ENCODE results near the gene BICDL2. TPM values are rescaled to one million over a fixed set of nuclear protein-coding genes. Genes with fewer than 3 reads are reported as not detected.

The BICDL2 gene
- total RNA-seq, 4 donors from 2014 or later, result 0.31 to 3.1 (median 0.31) TPM; not detected in 1

GRCh38 chr16:3012246-3012645 lies 24.5 kb downstream of the BICDL2 start:
- Histone ChIP-seq H3K9me3 (no peaks in the 10 kb centered on the region), H3K27me3 (peaks cover 93% of the 10 kb centered on the region), H3K27ac (no peak overlapping the region), H3K4me1 (no peaks in the 10 kb centered on the region), H3K4me3 (no peak overlapping the region), H3K36me3 (no peaks in the 10 kb centered on the region)
- 4 to 20% methylated on average over 1 to 5 of the region's 19 CpGs for whole genome bisulfite sequencing, 2 donors (ENCODE audit: low coverage in 1 of 2)
- TF ChIP-seq, protein P1, sequence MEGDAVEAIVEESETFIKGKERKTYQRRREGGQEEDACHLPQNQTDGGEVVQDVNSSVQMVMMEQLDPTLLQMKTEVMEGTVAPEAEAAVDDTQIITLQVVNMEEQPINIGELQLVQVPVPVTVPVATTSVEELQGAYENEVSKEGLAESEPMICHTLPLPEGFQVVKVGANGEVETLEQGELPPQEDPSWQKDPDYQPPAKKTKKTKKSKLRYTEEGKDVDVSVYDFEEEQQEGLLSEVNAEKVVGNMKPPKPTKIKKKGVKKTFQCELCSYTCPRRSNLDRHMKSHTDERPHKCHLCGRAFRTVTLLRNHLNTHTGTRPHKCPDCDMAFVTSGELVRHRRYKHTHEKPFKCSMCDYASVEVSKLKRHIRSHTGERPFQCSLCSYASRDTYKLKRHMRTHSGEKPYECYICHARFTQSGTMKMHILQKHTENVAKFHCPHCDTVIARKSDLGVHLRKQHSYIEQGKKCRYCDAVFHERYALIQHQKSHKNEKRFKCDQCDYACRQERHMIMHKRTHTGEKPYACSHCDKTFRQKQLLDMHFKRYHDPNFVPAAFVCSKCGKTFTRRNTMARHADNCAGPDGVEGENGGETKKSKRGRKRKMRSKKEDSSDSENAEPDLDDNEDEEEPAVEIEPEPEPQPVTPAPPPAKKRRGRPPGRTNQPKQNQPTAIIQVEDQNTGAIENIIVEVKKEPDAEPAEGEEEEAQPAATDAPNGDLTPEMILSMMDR (IDR thresholded peaks at IDR 0.05), result no peak
- TF ChIP-seq POLR2A (IDR thresholded peaks at IDR 0.05) (no peak), EP300 (IDR thresholded peaks at IDR 0.05) (no peak), POLR2AphosphoS5 (IDR thresholded peaks at IDR 0.05) (no peak)
- ATAC-seq, result no peak

DNA sequence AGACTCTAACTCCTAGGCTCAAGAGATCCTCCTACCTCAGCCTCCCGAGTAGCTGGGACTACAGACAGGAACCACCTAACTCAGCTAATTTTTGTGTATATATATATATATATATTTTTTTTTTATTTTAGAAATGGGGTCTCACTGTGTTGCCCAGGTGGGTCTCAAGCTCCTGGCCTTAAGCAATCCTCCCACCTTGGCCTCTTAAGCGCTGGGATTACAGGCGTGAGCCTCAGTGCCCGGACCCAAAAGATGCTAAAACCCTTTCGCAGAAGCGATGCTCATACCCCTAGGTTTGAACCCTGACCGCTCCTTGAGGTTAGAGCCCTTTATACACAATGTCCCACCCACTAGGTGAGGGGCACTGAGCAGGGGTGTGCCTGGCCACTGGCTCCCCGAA lies 26.2 kb downstream of the BICDL2 start:
- H3K27ac ChIP-seq, result no peak overlapping the region
- H3K27me3 ChIP-seq, result peaks cover 97% of the 10 kb centered on the region
- no peaks in the 10 kb centered on the region for H3K9me3 ChIP-seq
- WGBS, 2 donors (ENCODE audit: low coverage in 1 of 2), result 50% methylated on average over 1 of the region's 8 CpGs; no CpG with 5 or more reads in 1 of the 2 donors
- H3K36me3 ChIP-seq, result no peaks in the 10 kb centered on the region
- ATAC-seq, result no peak
- TF ChIP-seq EP300 (IDR thresholded peaks at IDR 0.05) (no peak), POLR2AphosphoS5 (IDR thresholded peaks at IDR 0.05) (no peak), POLR2A (IDR thresholded peaks at IDR 0.05) (no peak)
- TF ChIP-seq, protein P1 (IDR thresholded peaks at IDR 0.05), result no peak
- H3K4me1 ChIP-seq, result no peaks in the 10 kb centered on the region
- no peak overlapping the region for H3K4me3 ChIP-seq

GRCh38 chr16:3009568-3010390 lies 27.0 kb downstream of the BICDL2 start:
- ATAC-seq, result no peak
- H3K4me1 ChIP-seq, result peaks cover 0 to 3% (median 3%) of the 10 kb centered on the region in 3 donors
- H3K36me3 ChIP-seq, result no peaks in the 10 kb centered on the region
- no peaks in the 10 kb centered on the region for H3K9me3 ChIP-seq
- no peak overlapping the region for H3K27ac ChIP-seq
- TF ChIP-seq, protein P1 (IDR thresholded peaks at IDR 0.05), result no peak
- no peak for TF ChIP-seq POLR2AphosphoS5 (IDR thresholded peaks at IDR 0.05)
- no peak for TF ChIP-seq EP300 (IDR thresholded peaks at IDR 0.05)
- no peak for TF ChIP-seq POLR2A (IDR thresholded peaks at IDR 0.05)
- H3K27me3 ChIP-seq, result peaks cover 100% of the 10 kb centered on the region
- WGBS, 2 donors (ENCODE audit: low coverage in 1 of 2), result 43 to 48% methylated on average over 4 to 12 of the region's 21 CpGs
- no peak overlapping the region for H3K4me3 ChIP-seq

DNA sequence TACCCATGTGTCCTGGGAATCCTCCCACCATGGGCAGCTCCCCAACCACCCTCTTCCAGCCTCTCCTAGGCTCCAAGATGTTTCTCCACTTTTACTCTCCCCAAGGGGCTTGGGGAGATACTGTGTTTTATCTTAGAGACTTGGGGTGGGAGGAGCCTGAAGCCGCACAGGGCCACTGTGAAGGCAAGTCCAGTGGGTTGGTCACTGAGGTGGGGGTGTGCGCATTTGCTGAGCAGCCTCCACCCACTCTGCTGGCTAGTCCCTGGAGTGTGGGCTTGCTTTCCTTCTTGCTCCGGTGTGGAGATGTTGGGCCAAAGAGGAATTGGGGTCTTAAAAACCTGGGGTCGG lies 28.1 kb downstream of the BICDL2 start:
- WGBS, 2 donors (ENCODE audit: low coverage in 1 of 2), result 80% methylated on average over 1 of the region's 4 CpGs; no CpG with 5 or more reads in 1 of the 2 donors
- no peak for ATAC-seq
- H3K9me3 ChIP-seq, result no peaks in the 10 kb centered on the region
- no peak overlapping the region for H3K27ac ChIP-seq
- peaks cover 0 to 7% (median 4%) of the 10 kb centered on the region in 3 donors for H3K4me1 ChIP-seq
- H3K36me3 ChIP-seq, result no peaks in the 10 kb centered on the region
- no peak for TF ChIP-seq POLR2AphosphoS5 (IDR thresholded peaks at IDR 0.05)
- TF ChIP-seq POLR2A (IDR thresholded peaks at IDR 0.05), result no peak
- TF ChIP-seq EP300 (IDR thresholded peaks at IDR 0.05), result no peak
- TF ChIP-seq, protein P1 (IDR thresholded peaks at IDR 0.05), result no peak
- H3K4me3 ChIP-seq, result no peak overlapping the region
- peaks cover 90% of the 10 kb centered on the region for H3K27me3 ChIP-seq

Measured in gastroesophageal sphincter (tissue), 4 donors.